ENCODE data around the gene CCDC102A.

DNA sequence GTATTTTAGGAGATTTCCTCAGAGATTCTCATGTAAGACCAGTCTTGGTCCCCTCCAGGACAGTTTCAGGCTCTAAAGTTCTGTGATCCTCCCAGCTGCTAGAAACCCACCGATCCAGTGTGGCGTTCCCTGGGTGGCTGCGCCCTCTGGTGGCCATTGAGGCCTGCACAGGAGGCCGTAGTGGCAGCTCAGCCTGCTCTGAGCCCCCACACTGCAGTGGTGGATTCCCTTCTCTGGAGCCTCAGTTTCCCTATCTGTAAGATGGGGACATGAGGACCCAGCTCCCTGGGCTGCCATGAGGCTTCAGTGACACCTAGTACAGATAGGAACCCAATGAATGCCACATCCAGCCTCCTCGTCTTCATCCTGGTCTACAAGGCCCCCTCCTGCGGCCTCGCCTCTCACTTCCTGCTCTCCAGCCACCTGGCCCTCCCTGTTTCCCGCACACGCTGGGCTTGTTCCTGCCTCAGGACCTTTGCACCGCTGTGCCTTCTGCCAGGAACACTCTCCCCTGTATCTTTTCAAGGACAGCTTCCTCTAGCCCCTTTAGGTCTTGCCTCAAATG is 16.5 kb downstream of the CCDC102A start:
- no peak for TF ChIP-seq YY1 (IDR thresholded peaks at IDR 0.05; ENCODE audit: low read depth)
- TF ChIP-seq, protein P1, sequence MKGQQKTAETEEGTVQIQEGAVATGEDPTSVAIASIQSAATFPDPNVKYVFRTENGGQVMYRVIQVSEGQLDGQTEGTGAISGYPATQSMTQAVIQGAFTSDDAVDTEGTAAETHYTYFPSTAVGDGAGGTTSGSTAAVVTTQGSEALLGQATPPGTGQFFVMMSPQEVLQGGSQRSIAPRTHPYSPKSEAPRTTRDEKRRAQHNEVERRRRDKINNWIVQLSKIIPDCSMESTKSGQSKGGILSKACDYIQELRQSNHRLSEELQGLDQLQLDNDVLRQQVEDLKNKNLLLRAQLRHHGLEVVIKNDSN (IDR thresholded peaks at IDR 0.05) = no peak
- TF ChIP-seq RAD21 (IDR thresholded peaks at IDR 0.05; ENCODE audit: low read depth) = peak; percentile 97
- no peak for TF ChIP-seq TCF12 (IDR thresholded peaks at IDR 0.05; ENCODE audit: low read depth)
- no peak for TF ChIP-seq TEAD4 (IDR thresholded peaks at IDR 0.05)
- no peak for TF ChIP-seq EGR1 (IDR thresholded peaks at IDR 0.05)
- no peak for TF ChIP-seq TAF1 (IDR thresholded peaks at IDR 0.05; ENCODE audit: low read depth)
- TF ChIP-seq EP300 (IDR thresholded peaks at IDR 0.05; ENCODE audit: borderline replicate concordance) = no peak
- TF ChIP-seq, protein P2, sequence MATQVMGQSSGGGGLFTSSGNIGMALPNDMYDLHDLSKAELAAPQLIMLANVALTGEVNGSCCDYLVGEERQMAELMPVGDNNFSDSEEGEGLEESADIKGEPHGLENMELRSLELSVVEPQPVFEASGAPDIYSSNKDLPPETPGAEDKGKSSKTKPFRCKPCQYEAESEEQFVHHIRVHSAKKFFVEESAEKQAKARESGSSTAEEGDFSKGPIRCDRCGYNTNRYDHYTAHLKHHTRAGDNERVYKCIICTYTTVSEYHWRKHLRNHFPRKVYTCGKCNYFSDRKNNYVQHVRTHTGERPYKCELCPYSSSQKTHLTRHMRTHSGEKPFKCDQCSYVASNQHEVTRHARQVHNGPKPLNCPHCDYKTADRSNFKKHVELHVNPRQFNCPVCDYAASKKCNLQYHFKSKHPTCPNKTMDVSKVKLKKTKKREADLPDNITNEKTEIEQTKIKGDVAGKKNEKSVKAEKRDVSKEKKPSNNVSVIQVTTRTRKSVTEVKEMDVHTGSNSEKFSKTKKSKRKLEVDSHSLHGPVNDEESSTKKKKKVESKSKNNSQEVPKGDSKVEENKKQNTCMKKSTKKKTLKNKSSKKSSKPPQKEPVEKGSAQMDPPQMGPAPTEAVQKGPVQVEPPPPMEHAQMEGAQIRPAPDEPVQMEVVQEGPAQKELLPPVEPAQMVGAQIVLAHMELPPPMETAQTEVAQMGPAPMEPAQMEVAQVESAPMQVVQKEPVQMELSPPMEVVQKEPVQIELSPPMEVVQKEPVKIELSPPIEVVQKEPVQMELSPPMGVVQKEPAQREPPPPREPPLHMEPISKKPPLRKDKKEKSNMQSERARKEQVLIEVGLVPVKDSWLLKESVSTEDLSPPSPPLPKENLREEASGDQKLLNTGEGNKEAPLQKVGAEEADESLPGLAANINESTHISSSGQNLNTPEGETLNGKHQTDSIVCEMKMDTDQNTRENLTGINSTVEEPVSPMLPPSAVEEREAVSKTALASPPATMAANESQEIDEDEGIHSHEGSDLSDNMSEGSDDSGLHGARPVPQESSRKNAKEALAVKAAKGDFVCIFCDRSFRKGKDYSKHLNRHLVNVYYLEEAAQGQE (IDR thresholded peaks at IDR 0.05; ENCODE audit: low read depth) = no peak
- TF ChIP-seq CEBPB (IDR thresholded peaks at IDR 0.05) = no peak
- no peak for TF ChIP-seq CREB1 (IDR thresholded peaks at IDR 0.05; ENCODE audit: low read depth)
